ENCODE measurements around the gene PSD.
A peak's percentile ranks its signal among the peaks of the same experiment; 100 is the strongest.

PSD gene

DNA sequence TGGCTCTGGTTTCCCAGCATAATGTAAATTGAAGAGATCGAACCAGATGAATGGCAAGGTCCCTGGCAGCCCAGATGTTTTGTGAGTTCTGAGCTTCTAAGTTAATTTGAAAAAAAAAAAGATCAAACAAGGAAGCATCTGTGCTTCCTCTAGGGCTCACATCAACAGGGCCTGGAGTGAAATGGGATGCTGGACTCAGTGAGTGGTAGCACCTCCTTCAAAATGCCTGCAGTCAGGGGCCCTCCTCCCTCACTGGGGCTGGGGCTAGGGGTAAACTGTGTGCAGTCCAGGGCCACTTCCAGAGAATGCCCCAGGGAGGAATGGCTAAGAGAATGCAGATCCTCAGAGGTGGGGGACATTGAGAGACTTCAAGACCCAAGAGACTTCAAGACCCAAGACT lies 19.8 kb upstream of the PSD start:
- no peak for DNase-seq (ENCODE audit: low spot score)

GRCh38 chr10:102437515-102437914 lies 18.9 kb upstream of the PSD start:
- no peak for DNase-seq (ENCODE audit: low spot score)

- DNase-seq (ENCODE audit: low spot score): no peak
Observed at GRCh38 chr10:102436312-102436711, 17.7 kb upstream of the PSD start.

DNA sequence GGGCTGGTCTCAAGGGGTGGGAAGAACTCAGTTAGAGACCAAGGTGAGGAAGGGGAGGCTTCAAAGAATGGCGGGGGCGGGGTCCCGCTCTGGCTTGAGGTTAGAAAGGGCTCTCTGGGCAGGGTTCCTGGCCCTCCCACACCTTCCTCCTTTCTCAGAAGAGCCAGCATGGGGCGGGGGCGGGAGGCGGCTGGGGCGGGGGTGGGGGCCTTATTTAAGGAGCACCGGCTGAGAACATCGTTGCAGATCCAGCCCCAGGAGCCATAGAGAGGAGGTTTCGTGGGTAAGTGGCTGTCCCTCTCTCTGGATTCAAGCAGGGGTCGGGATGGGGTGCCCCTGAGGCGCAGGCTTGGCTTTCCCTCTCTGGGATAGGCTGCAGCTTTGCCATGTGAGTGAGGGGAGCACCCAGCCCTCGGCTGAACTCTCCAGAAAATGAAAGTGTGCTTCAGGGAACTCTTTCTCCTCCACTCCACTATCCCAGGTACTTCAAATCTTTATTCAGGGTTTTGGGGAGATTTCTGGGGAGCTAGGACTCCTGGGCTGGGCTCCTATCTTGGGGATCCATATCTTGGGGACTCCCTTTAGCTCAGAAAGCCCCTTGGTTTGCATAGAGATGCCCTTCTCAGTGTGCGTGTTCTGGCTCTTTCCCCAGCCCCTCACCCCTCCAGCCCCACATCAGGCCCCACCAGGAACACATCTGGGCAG lies 17.1 kb upstream of the PSD start:
- no peak for DNase-seq (ENCODE audit: low spot score)

- no peak for DNase-seq (ENCODE audit: low spot score)
Observed at GRCh38 chr10:102435133-102435497, 16.5 kb upstream of the PSD start.

DNA sequence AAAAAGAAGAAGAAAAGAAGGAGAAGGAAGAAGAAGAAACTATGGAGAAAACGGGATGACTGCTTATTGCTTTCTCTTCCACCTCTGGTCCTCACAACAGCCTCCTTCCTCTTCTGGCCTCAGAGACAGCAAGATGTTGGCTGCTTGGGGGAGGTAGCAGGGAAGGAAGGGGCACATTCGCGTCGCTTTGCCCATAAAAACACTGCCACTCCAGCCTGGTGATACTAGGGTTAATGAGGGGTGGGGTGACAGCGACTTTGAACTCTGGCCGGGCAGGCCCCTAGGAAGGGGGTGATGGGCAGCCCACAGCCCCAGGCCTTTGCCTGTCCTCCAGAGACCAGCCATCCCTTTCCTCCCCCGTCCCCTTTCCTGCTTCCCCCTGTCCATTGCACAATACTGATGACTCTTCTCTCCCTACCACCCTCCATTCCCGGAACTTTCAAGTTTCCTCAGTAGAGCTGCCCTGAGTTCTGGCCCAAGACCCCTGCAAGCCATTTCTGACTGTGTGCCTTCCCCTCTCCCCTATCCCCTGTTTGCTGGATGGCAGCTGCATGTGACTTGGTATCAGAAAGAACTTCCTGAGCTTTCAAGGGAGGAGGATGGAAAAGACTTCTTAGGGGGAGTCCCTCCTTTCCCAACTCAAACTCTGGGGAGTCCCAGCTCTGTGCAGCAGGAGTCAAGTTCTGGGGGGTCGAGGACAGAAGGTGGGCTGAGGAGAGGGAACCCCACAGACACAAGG lies 16.0 kb upstream of the PSD start:
- DNase-seq (ENCODE audit: low spot score): peak; percentile 52

DNA sequence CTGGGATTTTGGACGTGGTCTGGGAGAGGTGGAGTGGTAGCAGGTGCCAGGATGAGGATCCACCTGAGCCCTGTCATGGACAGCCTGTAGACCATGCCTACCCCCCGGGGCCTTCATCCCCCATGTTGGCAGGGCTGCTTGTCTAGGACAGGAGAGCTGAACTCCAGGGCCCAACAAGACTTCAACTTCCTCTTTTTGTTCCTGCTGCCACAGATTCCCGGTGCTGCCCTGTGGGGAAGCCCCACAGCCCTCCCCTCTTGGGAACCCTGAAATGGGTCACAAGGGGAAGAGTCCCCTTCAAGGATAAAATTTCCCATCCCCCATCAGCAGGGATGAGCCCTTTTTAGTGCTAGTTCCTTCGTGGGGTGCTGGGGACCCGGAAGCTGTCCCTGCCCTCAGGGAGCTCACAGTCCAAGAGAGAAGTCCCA lies 15.0 kb upstream of the PSD start:
- no peak for DNase-seq (ENCODE audit: low spot score)

DNA sequence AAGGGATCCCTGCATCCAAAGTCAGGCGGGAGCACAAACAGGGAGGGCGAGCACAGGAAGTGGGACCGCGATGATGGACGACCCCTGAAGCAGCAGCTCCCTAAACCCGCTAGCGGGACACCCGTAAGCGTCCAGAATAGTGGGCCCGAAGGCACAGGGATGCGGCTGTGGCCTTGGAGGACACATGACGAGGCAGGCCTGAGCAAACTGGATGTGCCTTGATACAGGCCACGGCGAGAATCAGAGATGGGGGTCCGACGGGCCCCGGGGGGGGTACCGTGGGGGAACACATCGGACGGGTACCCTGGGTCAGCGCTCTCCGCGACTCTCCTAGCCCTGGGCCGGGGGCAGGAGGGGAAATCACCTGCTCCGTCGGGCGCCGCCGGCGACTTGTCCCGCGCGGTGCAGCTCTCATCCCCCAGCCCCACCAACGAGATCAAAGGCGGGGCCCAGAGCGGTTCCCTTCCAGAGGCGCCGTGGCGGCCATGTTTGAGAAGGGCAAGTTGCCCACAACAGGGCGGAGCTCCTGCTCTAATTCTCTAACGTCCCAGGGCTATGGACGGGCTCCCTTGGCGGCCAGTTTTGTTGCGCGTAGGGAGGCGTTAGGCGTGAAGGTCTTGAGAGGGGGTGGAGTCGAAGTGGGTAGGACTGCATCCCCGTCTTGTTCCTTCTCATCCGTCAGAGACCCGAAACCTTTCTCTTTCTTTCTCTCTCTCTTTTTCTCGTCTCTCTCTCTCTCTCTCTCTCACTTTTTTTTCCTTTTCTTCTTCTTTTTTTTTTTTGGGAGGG lies 13.8 kb upstream of the PSD start, which contains the start of gene CUEDC2:
Gene CUEDC2 (minus strand): TSS at position 413 of the 789 bp plus-strand sequence. CDS start 7,386 bp downstream, outside the sequence.
- peak; percentile 97 for DNase-seq (ENCODE audit: low spot score)

DNA sequence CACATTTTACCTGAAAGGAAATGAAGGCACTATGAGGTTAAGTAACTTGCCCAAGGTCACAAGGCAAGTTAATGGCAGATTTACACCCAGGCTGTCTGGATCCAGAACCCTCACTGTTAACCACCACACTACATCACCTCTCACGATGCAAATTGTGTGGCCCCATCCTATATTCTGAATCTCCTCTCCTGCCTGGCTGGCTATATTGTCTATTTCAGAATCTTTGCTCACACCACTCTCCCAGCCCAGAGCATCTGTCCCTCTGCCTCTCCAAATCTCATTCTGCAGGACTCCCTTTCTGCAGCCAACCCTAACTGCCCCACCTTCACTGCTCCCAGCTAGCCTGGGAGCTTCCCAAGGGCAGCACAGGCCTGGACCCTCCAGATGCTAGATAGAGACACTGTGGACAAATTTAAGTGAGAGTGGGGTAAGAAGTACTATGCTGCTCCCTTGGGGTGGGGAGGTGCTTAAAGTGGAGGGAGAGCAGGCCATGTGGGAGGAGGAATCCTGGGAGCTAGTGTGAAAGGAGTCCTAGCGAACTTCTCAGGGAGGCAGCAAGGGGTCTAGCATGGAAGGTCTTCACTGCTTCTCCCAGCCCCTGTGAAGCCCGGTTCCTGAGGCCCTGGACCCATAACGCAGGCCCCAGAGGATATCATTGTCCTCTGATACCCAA lies 13.0 kb upstream of the PSD start:
- DNase-seq (ENCODE audit: low spot score): peak; percentile 52

DNA sequence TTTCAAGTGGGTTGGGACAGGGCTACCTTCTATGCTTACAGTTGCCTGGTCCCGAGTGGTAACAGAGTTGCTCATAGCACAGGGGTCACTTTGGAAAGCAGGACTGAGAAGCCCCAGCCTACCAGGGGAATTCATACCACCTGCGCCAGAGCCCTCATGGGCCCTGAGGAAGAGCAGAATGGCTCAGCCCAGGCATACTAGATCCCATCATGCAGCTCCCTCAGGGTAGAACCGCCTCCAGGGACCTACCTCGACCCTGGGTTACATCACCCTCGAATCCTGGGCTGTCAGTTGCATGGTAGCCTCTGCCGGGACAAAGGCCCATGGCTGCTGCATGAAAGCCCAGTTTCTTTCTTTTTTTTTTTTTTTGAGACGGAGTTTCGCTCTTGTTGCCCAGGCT lies 10.9 kb upstream of the PSD start:
- DNase-seq (ENCODE audit: low spot score): no peak

DNA sequence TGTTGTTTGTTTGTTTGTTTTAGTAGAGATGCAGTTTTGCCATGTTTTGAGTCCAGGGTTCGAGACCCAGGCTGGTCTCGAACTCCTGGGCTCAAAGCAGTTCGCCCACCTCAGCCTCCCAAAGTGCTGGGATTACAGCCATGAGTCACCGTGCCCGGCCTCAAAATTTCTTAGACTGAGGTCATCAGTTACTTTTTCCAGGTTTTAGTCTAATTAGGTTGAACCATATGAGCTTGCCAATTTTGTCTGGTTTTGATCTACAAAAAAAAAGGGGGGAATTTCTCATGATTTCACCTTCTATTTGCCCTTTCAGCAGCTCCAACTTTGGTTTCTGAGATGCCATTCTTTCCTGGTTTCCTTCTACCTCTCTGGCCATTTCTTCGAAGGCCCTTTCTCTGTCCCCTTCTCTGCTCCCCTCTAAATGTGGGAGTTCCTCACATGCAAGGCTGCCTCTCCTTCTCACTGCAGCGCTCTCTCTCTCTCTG lies 8.3 kb upstream of the PSD start:
- DNase-seq (ENCODE audit: low spot score): no peak

DNA sequence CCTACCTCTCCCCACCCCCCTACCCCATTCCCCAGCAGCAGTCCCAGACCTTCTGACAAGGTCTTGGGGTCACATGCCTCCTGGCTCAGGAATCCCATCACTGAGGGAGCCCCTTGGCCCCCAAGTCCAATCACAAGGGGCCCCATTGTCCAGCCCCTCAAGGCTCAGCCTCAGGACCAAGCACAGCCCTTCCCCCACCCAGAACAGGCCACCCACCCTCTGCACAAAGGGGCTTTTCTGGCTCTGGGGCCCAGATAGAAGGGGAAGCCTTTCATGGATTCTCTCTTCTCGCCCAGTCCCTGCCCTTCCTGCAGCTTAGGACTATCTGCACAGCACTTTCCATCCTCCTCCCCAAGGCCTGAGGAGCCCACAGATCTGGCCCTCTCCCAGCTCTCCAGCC lies 6.9 kb upstream of the PSD start:
- DNase-seq (ENCODE audit: low spot score): no peak

DNA sequence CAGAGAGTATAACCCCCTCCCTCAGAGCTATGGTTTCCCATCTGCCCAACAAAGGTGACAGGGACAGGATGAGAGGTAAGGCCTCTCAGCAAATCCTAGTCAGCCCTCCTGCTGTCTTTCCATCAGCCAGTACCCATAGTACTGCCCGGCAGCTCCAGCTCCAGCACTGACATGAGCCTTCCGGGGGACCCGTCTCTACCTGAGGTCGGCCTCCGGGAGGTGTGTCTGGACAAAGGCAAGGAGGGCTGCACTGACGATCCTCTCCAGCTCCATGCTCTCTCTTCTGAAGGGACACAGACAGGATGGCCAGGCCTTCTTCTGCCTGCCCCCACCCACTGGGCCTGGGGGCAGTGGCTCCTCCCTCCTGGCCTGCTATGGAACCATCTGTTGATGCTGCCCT lies 6.3 kb upstream of the PSD start:
- no peak for DNase-seq (ENCODE audit: low spot score)

DNA sequence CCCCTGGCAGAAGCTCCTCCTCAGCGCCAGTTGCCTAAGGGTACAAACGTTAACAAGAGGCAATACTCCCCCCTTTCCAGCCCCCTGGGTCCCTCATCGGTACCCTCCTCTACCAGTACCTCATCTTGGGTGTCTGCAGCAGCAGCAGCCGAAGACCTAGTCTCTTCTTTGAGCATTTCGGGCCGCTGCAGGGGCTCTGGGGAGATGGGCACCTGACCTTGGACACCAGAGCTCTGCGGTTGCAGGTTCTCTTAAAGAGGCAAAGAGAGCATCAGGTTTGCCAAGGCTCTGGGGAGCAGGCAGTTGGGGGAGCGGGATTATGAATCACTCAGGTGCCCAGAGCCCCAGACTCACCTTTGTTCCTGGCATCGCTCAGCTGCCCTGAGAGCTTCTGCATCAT lies 5.6 kb upstream of the PSD start:
- no peak for DNase-seq (ENCODE audit: low spot score)

DNA sequence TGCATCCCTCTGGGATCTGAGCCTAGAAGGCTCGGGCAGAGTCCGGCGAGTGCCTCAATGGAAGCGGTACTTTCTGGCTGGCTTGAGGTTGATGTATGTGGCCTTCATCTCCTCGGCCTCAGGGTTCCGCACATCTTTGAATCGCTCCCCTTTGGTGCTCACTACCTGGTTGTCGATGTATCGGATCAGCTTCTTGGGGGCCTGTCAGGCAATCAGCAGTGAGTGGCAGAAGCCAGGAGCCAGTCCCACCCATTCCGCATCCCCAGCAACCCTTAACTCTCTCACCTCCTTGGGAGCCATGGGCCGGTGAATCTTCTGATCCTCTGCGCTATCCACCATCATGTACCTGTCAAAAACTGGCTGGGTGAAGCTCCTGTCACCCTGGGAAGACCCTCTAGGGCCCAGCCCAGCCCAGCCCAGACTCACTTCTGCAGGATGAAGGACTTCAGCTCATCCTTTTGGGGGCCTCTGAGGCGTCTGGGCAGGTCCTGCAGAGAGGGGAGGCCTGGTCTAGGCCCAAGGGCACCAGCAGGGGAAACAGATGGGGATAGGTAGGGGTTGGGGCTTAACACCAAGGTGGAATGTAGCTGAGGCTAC lies 4.9 kb upstream of the PSD start:
- no peak for DNase-seq (ENCODE audit: low spot score)

- DNase-seq (ENCODE audit: low spot score): peak; percentile 78
Observed at GRCh38 chr10:102422545-102423129, 4.1 kb upstream of the PSD start.

DNA sequence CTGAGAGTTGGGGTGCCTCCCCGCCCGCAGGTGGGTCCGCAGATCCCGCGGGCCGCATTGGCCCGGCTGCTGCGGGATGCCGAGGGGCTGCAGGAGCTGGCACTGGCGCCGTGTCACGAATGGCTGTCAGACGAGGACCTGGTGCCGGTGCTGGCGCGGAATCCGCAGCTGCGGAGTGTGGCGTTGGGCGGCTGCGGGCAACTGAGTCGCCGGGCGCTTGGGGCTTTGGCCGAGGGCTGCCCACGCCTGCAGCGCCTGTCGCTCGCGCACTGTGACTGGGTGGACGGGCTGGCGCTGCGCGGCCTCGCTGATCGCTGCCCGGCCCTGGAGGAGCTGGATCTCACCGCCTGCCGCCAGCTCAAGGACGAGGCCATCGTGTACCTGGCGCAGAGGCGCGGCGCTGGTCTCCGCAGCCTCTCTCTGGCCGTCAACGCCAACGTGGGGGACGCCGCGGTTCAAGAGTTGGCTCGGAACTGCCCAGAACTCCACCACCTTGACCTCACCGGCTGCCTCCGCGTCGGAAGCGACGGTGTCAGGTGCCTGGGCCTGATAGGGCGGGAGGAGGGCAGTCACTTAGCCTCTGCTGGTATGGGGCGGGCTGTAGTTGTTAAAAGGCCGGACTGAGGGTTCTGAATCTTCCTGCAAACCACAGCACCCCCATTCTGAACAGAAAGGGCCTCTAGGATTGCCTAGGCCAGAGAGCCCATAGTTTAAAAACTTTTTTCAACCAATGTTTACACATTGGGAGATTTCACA lies 3.4 kb upstream of the PSD start:
- DNase-seq (ENCODE audit: low spot score): no peak

GRCh38 chr10:102421507-102421756 lies 2.8 kb upstream of the PSD start:
- DNase-seq (ENCODE audit: low spot score): no peak

GRCh38 chr10:102420714-102421506 lies 2.3 kb upstream of the PSD start, which contains the start of gene FBXL15:
TSS of gene FBXL15 (plus strand) at chr10:102420836. CDS start at chr10:102421130, 294 bp downstream.
- peak; percentile 99 for DNase-seq (ENCODE audit: low spot score)

DNA sequence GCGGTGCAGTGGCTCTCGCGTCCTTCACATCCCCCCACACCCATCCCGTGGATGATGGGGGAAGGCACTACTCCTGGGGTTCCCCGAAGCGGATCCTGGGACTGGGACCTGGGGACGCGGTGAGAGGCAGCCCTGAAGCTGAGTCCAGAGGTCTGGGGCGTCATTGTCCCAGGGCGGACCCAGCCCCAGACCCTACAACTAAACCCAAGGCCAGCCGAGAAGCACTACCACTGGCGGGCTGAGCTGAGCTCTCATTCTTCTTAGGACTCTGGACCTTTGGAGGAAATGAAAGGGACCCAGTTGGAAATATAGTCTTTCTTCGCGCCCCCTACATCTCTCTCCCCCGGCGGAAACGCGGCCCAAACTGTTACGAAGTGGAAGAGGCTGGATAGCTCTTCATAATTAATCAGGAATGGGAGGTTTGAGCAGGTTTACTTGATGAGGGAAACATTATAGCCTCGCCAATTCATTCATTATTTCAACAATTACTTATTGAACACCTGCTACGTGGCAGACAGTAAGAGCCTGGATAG lies 1.7 kb upstream of the PSD start:
- DNase-seq (ENCODE audit: low spot score): no peak
